GM21390 (cell line): Measurements from ENCODE around the gene ZNF771.
"Not testable (repeated sequence)": the region's sequence is repeated elsewhere in the genome, so short reads cannot be mapped to it uniquely, and the experiment has no call there.

Experiments
- ATAC-seq: cut with Tn5 transposase; IDR thresholded peaks from one replicate; pipeline ENCODE4 v1.9.1; 2021; ENCODE audit not compliant: unreplicated experiment

The ZNF771 gene

GRCh38 chr16:30458561-30459394 lies 51.4 kb downstream of the ZNF771 start:
- peak; percentile 78 for ATAC-seq

GRCh38 chr16:30459456-30459855 lies 52.0 kb downstream of the ZNF771 start:
- ATAC-seq: no peak

GRCh38 chr16:30461426-30461825 lies 54.0 kb downstream of the ZNF771 start:
- ATAC-seq: not testable (repeated sequence)

- no peak for ATAC-seq
Measured at GRCh38 chr16:30464078-30464477, 56.7 kb downstream of the ZNF771 start.
